ENCODE results near the gene COBL. TPM values are rescaled to one million over a fixed set of nuclear protein-coding genes. Genes with fewer than 3 reads are reported as not detected.

COBL gene
- total and polyA plus RNA-seq, 2 donors (not counting 3 experiments of a cell fraction or from before 2014, with no cell fraction given): 0.11 TPM; not detected in 1

DNA sequence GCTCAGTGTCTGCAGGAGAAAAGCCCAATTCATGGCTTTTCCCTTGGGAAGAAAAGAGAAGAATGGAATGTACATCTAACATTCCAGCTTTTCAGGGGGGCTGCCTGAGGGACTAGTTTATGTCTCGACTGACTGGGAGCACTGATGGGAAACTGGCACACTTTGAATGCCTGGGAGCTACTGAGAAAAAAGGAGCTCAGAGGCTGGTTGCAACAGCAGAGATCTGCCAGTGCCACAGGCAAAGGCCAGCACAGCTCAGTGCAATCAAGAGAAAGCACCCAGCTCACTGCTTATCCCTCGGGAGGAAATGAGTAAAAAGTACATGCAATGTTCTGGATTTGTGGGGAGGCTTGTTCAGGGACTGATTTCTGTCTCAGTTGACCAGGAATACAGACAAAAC lies 226.2 kb downstream of the COBL start:
- intact Hi-C loops (cut with micrococcal nuclease): no loop called here
- BruUV-seq (replicated peaks): no TSS peak
- Histone ChIP-seq H3K9me3 (replicated peaks; ENCODE audit: control insufficient read depth, insufficient read depth, low read length) (no peaks in the 10 kb centered on the region), H3K4me2 (ENCODE audit: insufficient read depth, low read length) (no peak overlapping the region), H2AFZ (ENCODE audit: low read depth, low read length) (no peak overlapping the region), H3K79me2 (ENCODE audit: control insufficient read depth, insufficient read depth, low read length) (no peaks in the 10 kb centered on the region), H3K36me3 (ENCODE audit: control insufficient read depth in 2 of 2, extremely low read depth in 1 of 2, insufficient read depth in 2 of 2, low read length in 2 of 2) (no peaks in the 10 kb centered on the region), H3K4me1 (ENCODE audit: control insufficient read depth, extremely low read depth, insufficient read depth, low read length) (no peaks in the 10 kb centered on the region), H3K27ac (ENCODE audit: insufficient read depth, low read depth, low read length) (no peak overlapping the region), H3K27me3 (ENCODE audit: control insufficient read depth in 2 of 2, insufficient read depth in 2 of 2, low read length in 2 of 2) (peaks cover 2 to 10% of the 10 kb centered on the region in 2 experiments), H3K9ac (replicated peaks; ENCODE audit: extremely low read depth, insufficient read depth, low read length) (no peak overlapping the region), H3K4me3 (replicated peaks in 1 of 3; ENCODE audit: insufficient read depth in 1 of 3, low read depth in 1 of 3, low read length in 3 of 3) (no peak overlapping the region), H3K9me1 (replicated peaks; ENCODE audit: control insufficient read depth, extremely low read depth, insufficient read depth, low read length) (no peaks in the 10 kb centered on the region), H4K20me1 (replicated peaks; ENCODE audit: control insufficient read depth, extremely low read depth, insufficient read depth, low read length) (no peaks in the 10 kb centered on the region)
- dilution Hi-C loops (cut with MboI; ENCODE audit: extremely low pct_ligation_motif_present, low sequenced_read_pairs): no loop called here
- CTCF ChIA-PET: interaction anchor here (0.6 to 1.5 kb wide), 2 partner anchors 10 to 32 kb away, joined by 3 to 6 read pairs; no protein-coding TSS in a partner anchor
- FAIRE-seq (no peak), DNase-seq (ENCODE audit: low read depth, low spot score) (no peak)
- POLR2A ChIA-PET: no interaction called here
- TF ChIP-seq MYC (IDR thresholded peaks at IDR 0.05; ENCODE audit: low read depth, low read length) (no peak), JUN (IDR thresholded peaks at IDR 0.05; ENCODE audit: borderline replicate concordance, insufficient read depth, insufficient read length, low read depth) (no peak), FOS (IDR thresholded peaks at IDR 0.05; ENCODE audit: borderline replicate concordance, insufficient read depth, low read length) (no peak), GATA2 (IDR thresholded peaks at IDR 0.05; ENCODE audit: insufficient read depth, insufficient read length, low read depth, low read length) (no peak), POLR2AphosphoS5 (IDR thresholded peaks at IDR 0.05; ENCODE audit: insufficient read depth, low read depth, low read length) (no peak), POLR2A (IDR thresholded peaks at IDR 0.05; ENCODE audit: low read depth, low read length) (no peak), EZH2 (IDR thresholded peaks at IDR 0.05; ENCODE audit: borderline replicate concordance, low read depth, low read length, severe bottlenecking) (no peak)
- TF ChIP-seq, protein P1, sequence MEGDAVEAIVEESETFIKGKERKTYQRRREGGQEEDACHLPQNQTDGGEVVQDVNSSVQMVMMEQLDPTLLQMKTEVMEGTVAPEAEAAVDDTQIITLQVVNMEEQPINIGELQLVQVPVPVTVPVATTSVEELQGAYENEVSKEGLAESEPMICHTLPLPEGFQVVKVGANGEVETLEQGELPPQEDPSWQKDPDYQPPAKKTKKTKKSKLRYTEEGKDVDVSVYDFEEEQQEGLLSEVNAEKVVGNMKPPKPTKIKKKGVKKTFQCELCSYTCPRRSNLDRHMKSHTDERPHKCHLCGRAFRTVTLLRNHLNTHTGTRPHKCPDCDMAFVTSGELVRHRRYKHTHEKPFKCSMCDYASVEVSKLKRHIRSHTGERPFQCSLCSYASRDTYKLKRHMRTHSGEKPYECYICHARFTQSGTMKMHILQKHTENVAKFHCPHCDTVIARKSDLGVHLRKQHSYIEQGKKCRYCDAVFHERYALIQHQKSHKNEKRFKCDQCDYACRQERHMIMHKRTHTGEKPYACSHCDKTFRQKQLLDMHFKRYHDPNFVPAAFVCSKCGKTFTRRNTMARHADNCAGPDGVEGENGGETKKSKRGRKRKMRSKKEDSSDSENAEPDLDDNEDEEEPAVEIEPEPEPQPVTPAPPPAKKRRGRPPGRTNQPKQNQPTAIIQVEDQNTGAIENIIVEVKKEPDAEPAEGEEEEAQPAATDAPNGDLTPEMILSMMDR (IDR thresholded peaks at IDR 0.05; ENCODE audit: extremely low read depth in 1 of 2, insufficient read depth in 1 of 2, low read depth in 1 of 2, low read length in 2 of 2): no peak
- TF ChIP-seq, protein P2, sequence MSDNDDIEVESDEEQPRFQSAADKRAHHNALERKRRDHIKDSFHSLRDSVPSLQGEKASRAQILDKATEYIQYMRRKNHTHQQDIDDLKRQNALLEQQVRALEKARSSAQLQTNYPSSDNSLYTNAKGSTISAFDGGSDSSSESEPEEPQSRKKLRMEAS (IDR thresholded peaks at IDR 0.05; ENCODE audit: insufficient read depth, insufficient read length): no peak
